ENCODE results near the gene TRIM56. TPM values are rescaled to one million over a fixed set of nuclear protein-coding genes. Genes with fewer than 3 reads are reported as not detected.
"Not testable (repeated sequence)": the region's sequence is repeated elsewhere in the genome, so short reads cannot be mapped to it uniquely, and the experiment has no call there.

Gene TRIM56
- total RNA-seq, 1 experiment from 2014 or later = 23.1 TPM

DNA sequence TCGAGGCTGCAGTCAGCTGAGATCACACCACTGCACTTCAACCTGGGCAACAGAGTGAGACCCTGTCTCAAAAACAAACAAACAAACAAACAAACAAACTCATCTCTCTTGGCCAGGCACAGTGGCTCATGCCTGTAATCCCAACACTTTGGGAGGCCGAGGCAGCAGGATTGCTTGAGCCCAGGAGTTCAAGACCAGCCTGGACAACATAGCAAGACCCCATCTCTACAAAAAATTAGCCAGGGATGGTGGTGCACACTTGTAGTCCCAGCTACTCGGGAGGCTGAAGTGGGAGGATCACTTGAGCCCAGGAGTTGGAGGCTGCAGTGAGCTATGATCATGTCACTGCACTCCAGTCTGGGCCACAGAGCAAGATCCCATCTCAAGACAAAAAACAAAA lies 20.1 kb upstream of the TRIM56 start:
- H3K9me3 Mint-ChIP-seq; H3K4me3 Mint-ChIP-seq; H3K27ac Mint-ChIP-seq; DNase-seq (ENCODE audit: low spot score); H3K4me1 Mint-ChIP-seq; H3K27me3 Mint-ChIP-seq (ENCODE audit: low read depth); H3K36me3 Mint-ChIP-seq; POLR2A ChIA-PET; CTCF ChIA-PET; ATAC-seq: not testable (repeated sequence)
- TF ChIP-seq ZNF121 (CRISPR knock-in tag; IDR thresholded peaks at IDR 0.05) = peak; percentile 77

DNA sequence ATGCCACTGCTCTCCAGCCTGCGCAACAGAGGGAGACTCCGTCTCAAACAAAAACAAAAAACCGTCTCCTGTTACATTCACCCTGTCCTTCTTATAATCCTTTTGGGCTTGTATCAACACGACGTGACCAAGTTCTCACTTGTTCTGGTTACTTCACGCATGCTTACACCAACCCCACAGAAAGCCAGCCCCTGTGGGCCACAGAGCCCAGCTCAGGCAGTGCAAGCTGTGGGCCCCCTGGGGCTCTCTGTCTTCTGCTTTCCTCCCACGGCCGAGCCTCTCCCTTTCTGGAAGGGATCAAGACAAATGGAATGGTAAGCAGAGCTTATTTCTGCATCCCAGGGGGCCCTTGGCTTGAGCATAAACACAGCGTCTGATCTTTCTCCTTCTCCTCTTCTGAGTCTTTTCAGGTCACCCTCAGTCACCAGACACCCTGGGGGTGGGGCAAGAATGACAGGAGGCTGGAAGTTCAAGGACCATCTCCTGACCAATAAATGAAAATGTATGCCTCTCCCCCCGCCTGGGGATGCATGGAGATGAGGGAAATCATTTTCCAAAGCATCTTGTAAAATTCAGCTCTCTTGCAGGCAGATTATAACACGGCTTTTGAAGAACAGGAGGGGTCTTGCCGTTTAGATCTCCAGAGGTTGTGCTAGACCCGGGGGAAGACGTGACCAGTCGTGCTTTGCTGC lies 19.0 kb upstream of the TRIM56 start:
- peaks cover 4% of the 10 kb centered on the region for H3K27me3 Mint-ChIP-seq (ENCODE audit: low read depth)
- no peaks in the 10 kb centered on the region for H3K9me3 Mint-ChIP-seq
- ChIA-PET POLR2A (no interaction called here), CTCF (interaction anchor here (0.6 to 2.6 kb wide), 7 partner anchors 11 to 216 kb away, joined by 3 to 16 read pairs (median 4); no protein-coding TSS in a partner anchor)
- peaks cover 9% of the 10 kb centered on the region for H3K4me1 Mint-ChIP-seq
- no peak overlapping the region for H3K27ac Mint-ChIP-seq
- TF ChIP-seq NFYB (CRISPR knock-in tag; conservative IDR thresholded peaks at IDR 0.05; ENCODE audit: low read depth) (no peak), MYBL2 (CRISPR knock-in tag; IDR thresholded peaks at IDR 0.05) (no peak), SP1 (CRISPR knock-in tag; conservative IDR thresholded peaks at IDR 0.05) (no peak), EMX1 (CRISPR knock-in tag; IDR thresholded peaks at IDR 0.05) (no peak), SMAD3 (CRISPR knock-in tag; IDR thresholded peaks at IDR 0.05; ENCODE audit: borderline replicate concordance) (no peak), ESRRA (CRISPR knock-in tag; IDR thresholded peaks at IDR 0.05; ENCODE audit: borderline replicate concordance) (no peak), TEAD4 (CRISPR knock-in tag; IDR thresholded peaks at IDR 0.05) (no peak), ZNF138 (CRISPR knock-in tag; conservative IDR thresholded peaks at IDR 0.05) (no peak), GTF2I (CRISPR knock-in tag; conservative IDR thresholded peaks at IDR 0.05) (no peak), IRF2 (CRISPR knock-in tag; IDR thresholded peaks at IDR 0.05; ENCODE audit: borderline replicate concordance, low read depth) (no peak), NR3C1 (CRISPR knock-in tag; conservative IDR thresholded peaks at IDR 0.05; ENCODE audit: low read depth) (no peak), TCF7 (CRISPR knock-in tag; IDR thresholded peaks at IDR 0.05; ENCODE audit: low read depth) (no peak), GRHL2 (CRISPR knock-in tag; IDR thresholded peaks at IDR 0.05; ENCODE audit: insufficient replicate concordance, severe bottlenecking) (no peak)
- TF ChIP-seq, protein P1, sequence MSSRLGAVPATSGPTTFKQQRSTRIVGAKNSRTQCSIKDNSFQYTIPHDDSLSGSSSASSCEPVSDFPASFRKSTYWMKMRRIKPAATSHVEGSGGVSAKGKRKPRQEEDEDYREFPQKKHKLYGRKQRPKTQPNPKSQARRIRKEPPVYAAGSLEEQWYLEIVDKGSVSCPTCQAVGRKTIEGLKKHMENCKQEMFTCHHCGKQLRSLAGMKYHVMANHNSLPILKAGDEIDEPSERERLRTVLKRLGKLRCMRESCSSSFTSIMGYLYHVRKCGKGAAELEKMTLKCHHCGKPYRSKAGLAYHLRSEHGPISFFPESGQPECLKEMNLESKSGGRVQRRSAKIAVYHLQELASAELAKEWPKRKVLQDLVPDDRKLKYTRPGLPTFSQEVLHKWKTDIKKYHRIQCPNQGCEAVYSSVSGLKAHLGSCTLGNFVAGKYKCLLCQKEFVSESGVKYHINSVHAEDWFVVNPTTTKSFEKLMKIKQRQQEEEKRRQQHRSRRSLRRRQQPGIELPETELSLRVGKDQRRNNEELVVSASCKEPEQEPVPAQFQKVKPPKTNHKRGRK (CRISPR knock-in tag; IDR thresholded peaks at IDR 0.05; ENCODE audit: borderline replicate concordance) = no peak
- TF ChIP-seq, protein P2, sequence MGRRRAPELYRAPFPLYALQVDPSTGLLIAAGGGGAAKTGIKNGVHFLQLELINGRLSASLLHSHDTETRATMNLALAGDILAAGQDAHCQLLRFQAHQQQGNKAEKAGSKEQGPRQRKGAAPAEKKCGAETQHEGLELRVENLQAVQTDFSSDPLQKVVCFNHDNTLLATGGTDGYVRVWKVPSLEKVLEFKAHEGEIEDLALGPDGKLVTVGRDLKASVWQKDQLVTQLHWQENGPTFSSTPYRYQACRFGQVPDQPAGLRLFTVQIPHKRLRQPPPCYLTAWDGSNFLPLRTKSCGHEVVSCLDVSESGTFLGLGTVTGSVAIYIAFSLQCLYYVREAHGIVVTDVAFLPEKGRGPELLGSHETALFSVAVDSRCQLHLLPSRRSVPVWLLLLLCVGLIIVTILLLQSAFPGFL (CRISPR knock-in tag; IDR thresholded peaks at IDR 0.05; ENCODE audit: borderline replicate concordance) = no peak
- TF ChIP-seq, protein P3, sequence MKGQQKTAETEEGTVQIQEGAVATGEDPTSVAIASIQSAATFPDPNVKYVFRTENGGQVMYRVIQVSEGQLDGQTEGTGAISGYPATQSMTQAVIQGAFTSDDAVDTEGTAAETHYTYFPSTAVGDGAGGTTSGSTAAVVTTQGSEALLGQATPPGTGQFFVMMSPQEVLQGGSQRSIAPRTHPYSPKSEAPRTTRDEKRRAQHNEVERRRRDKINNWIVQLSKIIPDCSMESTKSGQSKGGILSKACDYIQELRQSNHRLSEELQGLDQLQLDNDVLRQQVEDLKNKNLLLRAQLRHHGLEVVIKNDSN (CRISPR knock-in tag; IDR thresholded peaks at IDR 0.05) = no peak
- TF ChIP-seq, protein P4, sequence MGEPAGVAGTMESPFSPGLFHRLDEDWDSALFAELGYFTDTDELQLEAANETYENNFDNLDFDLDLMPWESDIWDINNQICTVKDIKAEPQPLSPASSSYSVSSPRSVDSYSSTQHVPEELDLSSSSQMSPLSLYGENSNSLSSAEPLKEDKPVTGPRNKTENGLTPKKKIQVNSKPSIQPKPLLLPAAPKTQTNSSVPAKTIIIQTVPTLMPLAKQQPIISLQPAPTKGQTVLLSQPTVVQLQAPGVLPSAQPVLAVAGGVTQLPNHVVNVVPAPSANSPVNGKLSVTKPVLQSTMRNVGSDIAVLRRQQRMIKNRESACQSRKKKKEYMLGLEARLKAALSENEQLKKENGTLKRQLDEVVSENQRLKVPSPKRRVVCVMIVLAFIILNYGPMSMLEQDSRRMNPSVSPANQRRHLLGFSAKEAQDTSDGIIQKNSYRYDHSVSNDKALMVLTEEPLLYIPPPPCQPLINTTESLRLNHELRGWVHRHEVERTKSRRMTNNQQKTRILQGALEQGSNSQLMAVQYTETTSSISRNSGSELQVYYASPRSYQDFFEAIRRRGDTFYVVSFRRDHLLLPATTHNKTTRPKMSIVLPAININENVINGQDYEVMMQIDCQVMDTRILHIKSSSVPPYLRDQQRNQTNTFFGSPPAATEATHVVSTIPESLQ (CRISPR knock-in tag; IDR thresholded peaks at IDR 0.05) = no peak
- TF ChIP-seq, protein P5, sequence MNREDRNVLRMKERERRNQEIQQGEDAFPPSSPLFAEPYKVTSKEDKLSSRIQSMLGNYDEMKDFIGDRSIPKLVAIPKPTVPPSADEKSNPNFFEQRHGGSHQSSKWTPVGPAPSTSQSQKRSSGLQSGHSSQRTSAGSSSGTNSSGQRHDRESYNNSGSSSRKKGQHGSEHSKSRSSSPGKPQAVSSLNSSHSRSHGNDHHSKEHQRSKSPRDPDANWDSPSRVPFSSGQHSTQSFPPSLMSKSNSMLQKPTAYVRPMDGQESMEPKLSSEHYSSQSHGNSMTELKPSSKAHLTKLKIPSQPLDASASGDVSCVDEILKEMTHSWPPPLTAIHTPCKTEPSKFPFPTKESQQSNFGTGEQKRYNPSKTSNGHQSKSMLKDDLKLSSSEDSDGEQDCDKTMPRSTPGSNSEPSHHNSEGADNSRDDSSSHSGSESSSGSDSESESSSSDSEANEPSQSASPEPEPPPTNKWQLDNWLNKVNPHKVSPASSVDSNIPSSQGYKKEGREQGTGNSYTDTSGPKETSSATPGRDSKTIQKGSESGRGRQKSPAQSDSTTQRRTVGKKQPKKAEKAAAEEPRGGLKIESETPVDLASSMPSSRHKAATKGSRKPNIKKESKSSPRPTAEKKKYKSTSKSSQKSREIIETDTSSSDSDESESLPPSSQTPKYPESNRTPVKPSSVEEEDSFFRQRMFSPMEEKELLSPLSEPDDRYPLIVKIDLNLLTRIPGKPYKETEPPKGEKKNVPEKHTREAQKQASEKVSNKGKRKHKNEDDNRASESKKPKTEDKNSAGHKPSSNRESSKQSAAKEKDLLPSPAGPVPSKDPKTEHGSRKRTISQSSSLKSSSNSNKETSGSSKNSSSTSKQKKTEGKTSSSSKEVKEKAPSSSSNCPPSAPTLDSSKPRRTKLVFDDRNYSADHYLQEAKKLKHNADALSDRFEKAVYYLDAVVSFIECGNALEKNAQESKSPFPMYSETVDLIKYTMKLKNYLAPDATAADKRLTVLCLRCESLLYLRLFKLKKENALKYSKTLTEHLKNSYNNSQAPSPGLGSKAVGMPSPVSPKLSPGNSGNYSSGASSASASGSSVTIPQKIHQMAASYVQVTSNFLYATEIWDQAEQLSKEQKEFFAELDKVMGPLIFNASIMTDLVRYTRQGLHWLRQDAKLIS (CRISPR knock-in tag; IDR thresholded peaks at IDR 0.05; ENCODE audit: borderline replicate concordance) = no peak
- TF ChIP-seq, protein P6, sequence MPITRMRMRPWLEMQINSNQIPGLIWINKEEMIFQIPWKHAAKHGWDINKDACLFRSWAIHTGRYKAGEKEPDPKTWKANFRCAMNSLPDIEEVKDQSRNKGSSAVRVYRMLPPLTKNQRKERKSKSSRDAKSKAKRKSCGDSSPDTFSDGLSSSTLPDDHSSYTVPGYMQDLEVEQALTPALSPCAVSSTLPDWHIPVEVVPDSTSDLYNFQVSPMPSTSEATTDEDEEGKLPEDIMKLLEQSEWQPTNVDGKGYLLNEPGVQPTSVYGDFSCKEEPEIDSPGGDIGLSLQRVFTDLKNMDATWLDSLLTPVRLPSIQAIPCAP (CRISPR knock-in tag; IDR thresholded peaks at IDR 0.05) = no peak
- TF ChIP-seq, protein P7, sequence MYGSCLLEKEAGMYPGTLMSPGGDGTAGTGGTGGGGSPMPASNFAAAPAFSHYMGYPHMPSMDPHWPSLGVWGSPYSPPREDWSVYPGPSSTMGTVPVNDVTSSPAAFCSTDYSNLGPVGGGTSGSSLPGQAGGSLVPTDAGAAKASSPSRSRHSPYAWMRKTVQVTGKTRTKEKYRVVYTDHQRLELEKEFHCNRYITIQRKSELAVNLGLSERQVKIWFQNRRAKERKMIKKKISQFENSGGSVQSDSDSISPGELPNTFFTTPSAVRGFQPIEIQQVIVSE (CRISPR knock-in tag; IDR thresholded peaks at IDR 0.05; ENCODE audit: borderline replicate concordance) = no peak
- H3K36me3 Mint-ChIP-seq = no peaks in the 10 kb centered on the region
- DNase-seq (ENCODE audit: low spot score) (no peak), ATAC-seq (no peak)
- H3K4me3 Mint-ChIP-seq = no peak overlapping the region
